NOMO-1 treated with DMSO at 0.1 percent for 48 hours (cell line): ENCODE data around the gene GRPEL1.
"Not testable (repeated sequence)": the region's sequence is repeated elsewhere in the genome, so short reads cannot be mapped to it uniquely, and the experiment has no call there.

ENCODE experiments used
- DNase-seq: peaks from one replicate; lab custom pipeline; 2025; ENCODE audit not compliant: unreplicated experiment; lab: John Stamatoyannopoulos, UW

The GRPEL1 gene

GRCh38 chr4:7067452-7068278 lies at the start of gene GRPEL1:
TSS of gene GRPEL1 (minus strand) at chr4:7068064. CDS start at chr4:7068032, 32 bp downstream.
- DNase-seq = peak; percentile 99

GRCh38 chr4:7116705-7117104 lies 48.8 kb upstream of the GRPEL1 start:
- no peak for DNase-seq

GRCh38 chr4:7115557-7116340 lies 47.9 kb upstream of the GRPEL1 start:
- no peak for DNase-seq

GRCh38 chr4:7112656-7113055 lies 44.8 kb upstream of the GRPEL1 start:
- no peak for DNase-seq

GRCh38 chr4:7111441-7111840 lies 43.6 kb upstream of the GRPEL1 start:
- no peak for DNase-seq

GRCh38 chr4:7110546-7110945 lies 42.7 kb upstream of the GRPEL1 start:
- no peak for DNase-seq

GRCh38 chr4:7109169-7109568 lies 41.3 kb upstream of the GRPEL1 start:
- DNase-seq = no peak

GRCh38 chr4:7108660-7109059 lies 40.8 kb upstream of the GRPEL1 start:
- no peak for DNase-seq

- no peak for DNase-seq
Observed at GRCh38 chr4:7108046-7108625, 40.3 kb upstream of the GRPEL1 start.

GRCh38 chr4:7107166-7107905 lies 39.5 kb upstream of the GRPEL1 start:
- DNase-seq = no peak

GRCh38 chr4:7105276-7105675 lies 37.4 kb upstream of the GRPEL1 start:
- no peak for DNase-seq

- no peak for DNase-seq
Observed at GRCh38 chr4:7104366-7105031, 36.6 kb upstream of the GRPEL1 start.

GRCh38 chr4:7103607-7104365 lies 35.9 kb upstream of the GRPEL1 start:
- DNase-seq = no peak

- DNase-seq = peak; percentile 86
Observed at GRCh38 chr4:7103031-7103606, 35.3 kb upstream of the GRPEL1 start.

- DNase-seq = not testable (repeated sequence)
Observed at GRCh38 chr4:7102516-7102909, 34.6 kb upstream of the GRPEL1 start.

GRCh38 chr4:7101692-7102515 lies 34.0 kb upstream of the GRPEL1 start:
- peak; percentile 74 for DNase-seq

- no peak for DNase-seq
Observed at GRCh38 chr4:7096236-7096635, 28.4 kb upstream of the GRPEL1 start.

GRCh38 chr4:7095611-7096155 lies 27.8 kb upstream of the GRPEL1 start:
- DNase-seq = no peak
